Nephron (organoid): ENCODE data around the gene CDCA4.

ENCODE experiments used
- H3K27ac Mint-ChIP-seq, 3 experiments: 2 replicates each; pipeline ENCODE4 v1.8.0; 2020; ENCODE audit warnings: mixed read lengths in 3 of 3, mild to moderate bottlenecking in 2 of 3, moderate library complexity in 1 of 3
- H3K27me3 Mint-ChIP-seq: 2 replicates; pipeline ENCODE4 v1.8.0; 2021; ENCODE audit warnings: low read depth, mild to moderate bottlenecking, moderate library complexity, mixed read lengths
- H3K36me3 Mint-ChIP-seq: 2 replicates; pipeline ENCODE4 v1.8.0; 2020; ENCODE audit warnings: low read depth, mixed read lengths
- H3K4me1 Mint-ChIP-seq: 2 replicates; pipeline ENCODE4 v1.8.0; 2020; ENCODE audit warnings: mixed read lengths
- H3K4me3 Mint-ChIP-seq, 3 experiments: 2 replicates each; pipeline ENCODE4 v1.8.0; 2020; ENCODE audit warnings: mild to moderate bottlenecking in 3 of 3, mixed read lengths in 3 of 3, moderate library complexity in 2 of 3
- H3K9me3 Mint-ChIP-seq: 2 replicates; pipeline ENCODE4 v1.8.0; 2020; ENCODE audit warnings: mixed read lengths
- CTCF ChIP-seq, 3 experiments: fragments of 200-600 bp; sonication (generic); IDR thresholded peaks; one replicate each; pipeline ENCODE4 v1.5.0; 2021; ENCODE audit warnings: antibody characterized with exemption in 3 of 3; ENCODE audit not compliant: unreplicated experiment in 3 of 3

The CDCA4 gene

GRCh38 chr14:104964546-104964945 is 56.3 kb downstream of the CDCA4 start:
- no peak for TF ChIP-seq CTCF (IDR thresholded peaks at IDR 0.05; ENCODE audit: unreplicated experiment in 3 of 3)
- H3K9me3 Mint-ChIP-seq = no peaks in the 10 kb centered on the region
- H3K4me1 Mint-ChIP-seq = peaks cover 7% of the 10 kb centered on the region
- no peaks in the 10 kb centered on the region for H3K27me3 Mint-ChIP-seq
- H3K36me3 Mint-ChIP-seq = no peaks in the 10 kb centered on the region
- H3K4me3 Mint-ChIP-seq = no peak overlapping the region
- H3K27ac Mint-ChIP-seq = no peak overlapping the region
